ENCODE data around the gene ABCB9. TPM values are rescaled to one million over a fixed set of nuclear protein-coding genes. Genes with fewer than 3 reads are reported as not detected.

ABCB9 gene
- total RNA-seq, 1 donor from 2014 or later, result 4.0 TPM

DNA sequence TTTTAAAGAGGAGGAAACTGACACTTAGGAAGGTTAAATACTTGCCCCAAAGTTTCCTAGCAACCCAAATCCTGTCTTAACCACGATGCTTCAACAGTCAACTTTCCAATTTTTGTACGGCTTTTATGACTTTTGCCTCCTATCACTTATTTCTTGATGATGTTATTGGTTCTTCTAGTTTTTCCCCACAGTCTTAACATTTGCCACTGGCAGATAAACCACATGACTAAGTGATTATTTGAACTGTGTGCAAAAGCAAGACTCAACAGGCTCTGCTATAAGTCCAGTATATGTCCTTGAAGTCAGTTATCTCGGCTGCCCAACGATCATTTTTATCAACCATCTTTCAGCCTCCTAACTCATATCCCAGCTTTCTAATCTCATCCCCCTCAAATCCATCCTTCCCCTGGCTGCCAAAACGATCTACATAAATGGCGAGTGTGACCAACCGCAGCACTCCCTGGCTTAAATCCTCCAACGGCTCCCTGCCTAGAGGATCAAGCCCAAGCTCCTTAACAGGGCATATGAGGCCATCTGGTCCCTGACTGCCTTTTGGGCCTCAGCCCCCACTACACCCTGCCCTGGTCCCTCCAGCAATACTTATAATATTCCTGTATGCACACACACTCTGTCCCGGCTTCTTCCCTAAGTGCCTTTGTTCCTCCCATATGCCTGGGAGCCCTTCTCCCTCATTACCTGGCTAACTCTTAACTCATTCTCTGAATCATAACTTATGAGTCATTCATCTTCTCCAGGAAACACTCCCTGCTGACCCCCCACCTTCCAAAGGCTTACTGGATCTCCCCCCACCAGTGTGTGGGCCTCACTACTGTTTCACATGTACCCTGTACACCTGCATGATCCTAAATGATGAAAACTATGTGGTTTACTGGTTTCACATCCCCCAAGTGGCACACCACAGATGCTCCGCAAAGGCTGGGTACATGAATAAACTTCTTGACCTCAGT is 79.1 kb downstream of the ABCB9 start:
- peak overlapping the region; percentile 24 for H3K4me3 ChIP-seq (ENCODE audit: low read depth, low read length)
- TF ChIP-seq, protein P1, sequence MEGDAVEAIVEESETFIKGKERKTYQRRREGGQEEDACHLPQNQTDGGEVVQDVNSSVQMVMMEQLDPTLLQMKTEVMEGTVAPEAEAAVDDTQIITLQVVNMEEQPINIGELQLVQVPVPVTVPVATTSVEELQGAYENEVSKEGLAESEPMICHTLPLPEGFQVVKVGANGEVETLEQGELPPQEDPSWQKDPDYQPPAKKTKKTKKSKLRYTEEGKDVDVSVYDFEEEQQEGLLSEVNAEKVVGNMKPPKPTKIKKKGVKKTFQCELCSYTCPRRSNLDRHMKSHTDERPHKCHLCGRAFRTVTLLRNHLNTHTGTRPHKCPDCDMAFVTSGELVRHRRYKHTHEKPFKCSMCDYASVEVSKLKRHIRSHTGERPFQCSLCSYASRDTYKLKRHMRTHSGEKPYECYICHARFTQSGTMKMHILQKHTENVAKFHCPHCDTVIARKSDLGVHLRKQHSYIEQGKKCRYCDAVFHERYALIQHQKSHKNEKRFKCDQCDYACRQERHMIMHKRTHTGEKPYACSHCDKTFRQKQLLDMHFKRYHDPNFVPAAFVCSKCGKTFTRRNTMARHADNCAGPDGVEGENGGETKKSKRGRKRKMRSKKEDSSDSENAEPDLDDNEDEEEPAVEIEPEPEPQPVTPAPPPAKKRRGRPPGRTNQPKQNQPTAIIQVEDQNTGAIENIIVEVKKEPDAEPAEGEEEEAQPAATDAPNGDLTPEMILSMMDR (conservative IDR thresholded peaks at IDR 0.05; ENCODE audit: low read depth, low read length), result no peak
- peak; percentile 78 for DNase-seq (ENCODE audit: low read depth)

DNA sequence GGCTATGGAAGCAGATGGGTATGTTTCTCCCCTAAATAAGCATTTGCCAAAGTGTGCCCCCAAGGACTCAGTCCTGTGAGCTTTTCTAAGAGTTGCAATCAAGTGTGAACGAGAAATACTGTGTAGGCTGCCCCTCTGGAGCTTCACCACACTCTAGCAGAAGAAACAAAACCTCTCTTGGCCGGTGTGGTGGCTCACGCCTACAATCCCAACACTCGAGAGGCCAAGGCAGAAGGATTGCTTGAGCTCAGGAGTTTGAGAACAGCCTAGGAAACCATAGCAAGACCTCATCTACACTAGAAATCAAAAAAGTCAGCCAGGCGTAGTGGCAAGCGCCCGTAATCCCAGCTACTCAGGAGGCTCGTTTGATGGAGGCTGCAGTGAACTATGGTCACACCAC is 80.1 kb downstream of the ABCB9 start:
- no peak overlapping the region for H3K4me3 ChIP-seq (ENCODE audit: low read depth, low read length)
- TF ChIP-seq, protein P1 (conservative IDR thresholded peaks at IDR 0.05; ENCODE audit: low read depth, low read length), result no peak
- DNase-seq (ENCODE audit: low read depth), result no peak

DNA sequence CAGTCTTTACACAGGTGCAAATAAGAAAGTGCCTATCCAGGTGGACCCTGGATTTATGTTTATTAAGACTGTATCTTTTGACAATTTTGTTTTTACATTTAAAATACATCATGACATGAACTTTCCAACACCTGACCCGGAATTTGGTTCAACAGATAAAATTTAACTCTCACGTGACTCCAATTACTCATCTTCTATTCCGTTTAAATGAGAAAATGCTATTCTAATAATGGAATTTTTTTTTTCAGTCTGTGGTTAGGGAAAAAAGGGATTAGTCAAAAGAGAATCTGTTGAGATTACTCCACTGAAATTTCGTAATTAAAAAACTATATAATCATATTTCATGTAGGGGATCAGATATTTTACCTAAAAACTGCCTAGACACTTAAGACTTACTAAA is 81.4 kb downstream of the ABCB9 start:
- DNase-seq (ENCODE audit: low read depth), result no peak

DNA sequence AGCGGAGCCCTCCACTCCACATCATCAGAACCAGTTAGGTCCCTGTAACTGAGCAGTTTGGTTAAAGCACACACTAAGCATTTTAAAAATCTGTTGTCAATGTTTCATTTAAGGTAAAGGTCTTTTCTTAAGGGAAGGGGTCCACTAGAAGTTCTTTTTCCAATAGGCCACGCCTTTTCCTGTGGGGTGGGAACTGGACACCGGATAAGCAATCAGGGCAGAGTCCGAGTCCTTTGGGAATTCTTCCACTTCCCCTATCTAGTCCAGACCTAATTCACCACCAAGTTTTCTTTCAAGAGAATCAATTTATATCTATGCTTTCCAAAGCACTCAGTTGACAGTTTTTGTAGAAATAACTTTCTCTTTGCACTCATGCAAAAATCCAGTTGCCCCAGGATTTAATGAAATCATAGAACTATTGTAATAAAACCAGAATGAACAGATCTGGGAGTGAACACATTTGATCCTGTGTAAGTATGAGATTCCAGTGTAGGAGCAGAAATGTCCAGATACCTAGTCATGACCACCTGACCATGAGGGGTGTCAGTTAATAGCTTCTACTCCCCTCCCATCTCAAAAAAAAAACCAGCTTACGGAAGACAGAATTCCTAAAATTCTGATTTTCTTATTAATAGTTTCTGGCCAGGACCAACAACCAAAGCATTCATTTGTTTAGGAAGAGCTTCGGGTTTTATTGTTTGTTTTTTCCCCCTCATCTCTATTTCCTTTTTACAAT is 82.0 kb downstream of the ABCB9 start:
- TF ChIP-seq, protein P1 (conservative IDR thresholded peaks at IDR 0.05; ENCODE audit: low read depth, low read length), result no peak
- no peak for DNase-seq (ENCODE audit: low read depth)
- H3K4me3 ChIP-seq (ENCODE audit: low read depth, low read length), result no peak overlapping the region

More for the DNA sequence above, 81.4 kb downstream of the ABCB9 start:
- TF ChIP-seq, protein P1 (conservative IDR thresholded peaks at IDR 0.05; ENCODE audit: low read depth, low read length), result no peak
- H3K4me3 ChIP-seq (ENCODE audit: low read depth, low read length), result no peak overlapping the region

DNA sequence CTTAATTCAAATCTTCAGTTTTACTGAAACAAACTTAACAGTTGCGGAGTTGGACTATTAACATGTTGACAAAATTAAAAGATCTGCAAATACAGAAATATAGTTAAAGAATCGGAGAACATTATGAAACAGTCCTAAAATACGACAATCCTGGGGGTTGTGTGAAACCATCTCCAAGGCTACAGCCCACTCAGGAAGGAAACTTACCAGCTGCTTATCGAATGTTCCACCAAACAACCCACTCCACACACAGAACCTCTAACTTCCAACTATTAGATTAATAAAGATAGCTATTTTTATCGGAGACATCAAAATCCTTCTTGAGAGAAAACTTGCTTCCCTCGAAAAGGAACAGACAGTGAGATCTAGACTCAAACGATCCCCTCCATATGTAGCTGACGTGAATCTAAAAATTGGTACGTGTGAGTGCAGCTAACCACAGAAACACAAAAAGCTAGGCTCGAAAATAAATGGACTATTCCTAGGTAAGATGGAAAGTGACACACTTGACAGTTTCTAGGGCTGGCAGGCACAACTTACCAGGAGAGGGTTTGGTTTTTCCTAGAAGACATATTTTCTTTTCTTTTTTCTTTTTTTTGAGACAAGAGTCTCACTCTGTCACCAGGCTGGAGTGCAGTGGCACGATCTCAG is 83.2 kb downstream of the ABCB9 start:
- H3K4me3 ChIP-seq (ENCODE audit: low read depth, low read length), result no peak overlapping the region
- no peak for DNase-seq (ENCODE audit: low read depth)
- TF ChIP-seq, protein P1 (conservative IDR thresholded peaks at IDR 0.05; ENCODE audit: low read depth, low read length), result no peak

DNA sequence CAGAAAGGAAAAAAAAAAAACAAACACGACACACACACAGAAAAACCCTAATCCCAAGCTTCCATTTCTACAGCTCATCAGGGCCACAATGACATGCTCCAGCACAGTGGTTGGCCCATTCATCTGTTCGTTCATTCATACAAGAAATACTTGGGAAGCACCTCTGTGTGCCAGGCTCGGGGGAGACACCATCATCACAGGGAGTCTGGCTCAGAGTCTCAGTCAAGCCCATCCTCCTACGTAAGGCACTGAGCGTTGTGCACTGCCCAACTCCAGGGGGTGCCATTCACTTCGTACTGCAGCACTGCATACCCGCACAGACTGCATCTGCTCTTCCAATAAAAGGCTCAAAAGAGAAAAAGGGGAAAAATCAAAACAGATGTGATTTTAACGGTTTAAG is 85.6 kb downstream of the ABCB9 start:
- TF ChIP-seq, protein P1 (conservative IDR thresholded peaks at IDR 0.05; ENCODE audit: low read depth, low read length), result peak; percentile 59
- H3K4me3 ChIP-seq (ENCODE audit: low read depth, low read length), result no peak overlapping the region
- DNase-seq (ENCODE audit: low read depth), result no peak

All from epithelial cell of proximal tubule (primary cell).